Measurements from ENCODE around the gene PSMG4. TPM values are rescaled to one million over a fixed set of nuclear protein-coding genes. Genes with fewer than 3 reads are reported as not detected.

Gene PSMG4
- total RNA-seq, 1 experiment from 2014 or later = 51.9 TPM

GRCh38 chr6:3283241-3283640 lies 24.5 kb downstream of the PSMG4 start:
- H3F3A ChIP-seq (ENCODE audit: low read length, unreplicated experiment) = peaks cover 8% of the 10 kb centered on the region
- ChIA-PET POLR2A (ENCODE audit: unreplicated experiment) (no interaction called here), CTCF (no interaction called here)
- no peak overlapping the region for H2AFZ ChIP-seq (ENCODE audit: low read length)
- H3K9ac ChIP-seq (ENCODE audit: low read length) = no peak overlapping the region
- intact Hi-C loops (cut with micrococcal nuclease) = loop anchor here (2.0 kb wide), 1 partner anchor 174 kb away; the partner anchor contains the start of gene SLC22A23
- no peak for DNase-seq
- no peak for ATAC-seq
- no peak overlapping the region for H3K4me3 ChIP-seq (ENCODE audit: low read length)
- no peak overlapping the region for H3K4me2 ChIP-seq (ENCODE audit: low read length)
- no peaks in the 10 kb centered on the region for H3K9me2 ChIP-seq (replicated peaks; ENCODE audit: low read length)
- TF ChIP-seq EZH2phosphoT487 (IDR thresholded peaks at IDR 0.05; ENCODE audit: borderline replicate concordance, low read length) (no peak), EZH2 (IDR thresholded peaks at IDR 0.05; ENCODE audit: low read length, unreplicated experiment) (no peak), CTCF (conservative IDR thresholded peaks at IDR 0.05; ENCODE audit: low read depth, low read length) (no peak)
- peaks cover 30% of the 10 kb centered on the region for H3K4me1 ChIP-seq (ENCODE audit: insufficient read depth, low read length)
- H3K9me3 ChIP-seq (ENCODE audit: low read length) = no peaks in the 10 kb centered on the region
- no peaks in the 10 kb centered on the region for H3K27me3 ChIP-seq (ENCODE audit: low read length)
- no peak overlapping the region for H3K27ac ChIP-seq (ENCODE audit: low read length)
- no peaks in the 10 kb centered on the region for H4K20me1 ChIP-seq (ENCODE audit: low read length)
- H3K36me3 ChIP-seq (ENCODE audit: low read depth, low read length) = no peaks in the 10 kb centered on the region
- no peaks in the 10 kb centered on the region for H3K79me2 ChIP-seq (ENCODE audit: low read length)
- no TSS peak for BruUV-seq (replicated peaks)

- Histone ChIP-seq H4K20me1 (ENCODE audit: low read length) (no peaks in the 10 kb centered on the region), H3K9me3 (ENCODE audit: low read length) (no peaks in the 10 kb centered on the region), H3F3A (ENCODE audit: low read length, unreplicated experiment) (peaks cover 8% of the 10 kb centered on the region), H3K9ac (ENCODE audit: low read length) (no peak overlapping the region), H3K36me3 (ENCODE audit: low read depth, low read length) (no peaks in the 10 kb centered on the region), H3K27me3 (ENCODE audit: low read length) (no peaks in the 10 kb centered on the region), H3K4me1 (ENCODE audit: insufficient read depth, low read length) (peaks cover 30% of the 10 kb centered on the region), H3K27ac (ENCODE audit: low read length) (no peak overlapping the region), H3K4me3 (ENCODE audit: low read length) (no peak overlapping the region), H3K79me2 (ENCODE audit: low read length) (no peaks in the 10 kb centered on the region), H3K4me2 (ENCODE audit: low read length) (no peak overlapping the region), H2AFZ (ENCODE audit: low read length) (no peak overlapping the region), H3K9me2 (replicated peaks; ENCODE audit: low read length) (no peaks in the 10 kb centered on the region)
- no peak for TF ChIP-seq EZH2phosphoT487 (IDR thresholded peaks at IDR 0.05; ENCODE audit: borderline replicate concordance, low read length)
- TF ChIP-seq CTCF (conservative IDR thresholded peaks at IDR 0.05; ENCODE audit: low read depth, low read length) = no peak
- TF ChIP-seq EZH2 (IDR thresholded peaks at IDR 0.05; ENCODE audit: low read length, unreplicated experiment) = no peak
- BruUV-seq (replicated peaks) = no TSS peak
- POLR2A ChIA-PET (ENCODE audit: unreplicated experiment) = no interaction called here
- no peak for ATAC-seq
- CTCF ChIA-PET = no interaction called here
- no peak for DNase-seq
- intact Hi-C loops (cut with micrococcal nuclease) = loop anchor here (2.0 kb wide), 1 partner anchor 173 kb away; the partner anchor contains the start of gene SLC22A23
Measured at GRCh38 chr6:3283641-3284435, 25.1 kb downstream of the PSMG4 start.

- Histone ChIP-seq H3F3A (ENCODE audit: low read length, unreplicated experiment) (peaks cover 8% of the 10 kb centered on the region), H3K9ac (ENCODE audit: low read length) (no peak overlapping the region), H3K4me2 (ENCODE audit: low read length) (no peak overlapping the region), H3K36me3 (ENCODE audit: low read depth, low read length) (no peaks in the 10 kb centered on the region), H3K4me3 (ENCODE audit: low read length) (no peak overlapping the region), H3K27ac (ENCODE audit: low read length) (no peak overlapping the region), H3K79me2 (ENCODE audit: low read length) (no peaks in the 10 kb centered on the region), H2AFZ (ENCODE audit: low read length) (no peak overlapping the region), H3K9me2 (replicated peaks; ENCODE audit: low read length) (no peaks in the 10 kb centered on the region), H3K9me3 (ENCODE audit: low read length) (no peaks in the 10 kb centered on the region), H3K27me3 (ENCODE audit: low read length) (no peaks in the 10 kb centered on the region), H3K4me1 (ENCODE audit: insufficient read depth, low read length) (peaks cover 30% of the 10 kb centered on the region), H4K20me1 (ENCODE audit: low read length) (no peaks in the 10 kb centered on the region)
- no TSS peak for BruUV-seq (replicated peaks)
- ChIA-PET POLR2A (ENCODE audit: unreplicated experiment) (no interaction called here), CTCF (no interaction called here)
- no peak for TF ChIP-seq EZH2 (IDR thresholded peaks at IDR 0.05; ENCODE audit: low read length, unreplicated experiment)
- TF ChIP-seq CTCF (conservative IDR thresholded peaks at IDR 0.05; ENCODE audit: low read depth, low read length) = no peak
- TF ChIP-seq EZH2phosphoT487 (IDR thresholded peaks at IDR 0.05; ENCODE audit: borderline replicate concordance, low read length) = no peak
- intact Hi-C loops (cut with micrococcal nuclease) = no loop called here
- ATAC-seq (no peak), DNase-seq (no peak)
Measured at GRCh38 chr6:3284436-3284876, 25.7 kb downstream of the PSMG4 start.
